ENCODE measurements around the gene XAGE2.
"Not testable (repeated sequence)": the region's sequence is repeated elsewhere in the genome, so short reads cannot be mapped to it uniquely, and the experiment has no call there.

Gene XAGE2, protein sequence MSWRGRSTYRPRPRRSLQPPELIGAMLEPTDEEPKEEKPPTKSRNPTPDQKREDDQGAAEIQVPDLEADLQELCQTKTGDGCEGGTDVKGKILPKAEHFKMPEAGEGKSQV

DNA sequence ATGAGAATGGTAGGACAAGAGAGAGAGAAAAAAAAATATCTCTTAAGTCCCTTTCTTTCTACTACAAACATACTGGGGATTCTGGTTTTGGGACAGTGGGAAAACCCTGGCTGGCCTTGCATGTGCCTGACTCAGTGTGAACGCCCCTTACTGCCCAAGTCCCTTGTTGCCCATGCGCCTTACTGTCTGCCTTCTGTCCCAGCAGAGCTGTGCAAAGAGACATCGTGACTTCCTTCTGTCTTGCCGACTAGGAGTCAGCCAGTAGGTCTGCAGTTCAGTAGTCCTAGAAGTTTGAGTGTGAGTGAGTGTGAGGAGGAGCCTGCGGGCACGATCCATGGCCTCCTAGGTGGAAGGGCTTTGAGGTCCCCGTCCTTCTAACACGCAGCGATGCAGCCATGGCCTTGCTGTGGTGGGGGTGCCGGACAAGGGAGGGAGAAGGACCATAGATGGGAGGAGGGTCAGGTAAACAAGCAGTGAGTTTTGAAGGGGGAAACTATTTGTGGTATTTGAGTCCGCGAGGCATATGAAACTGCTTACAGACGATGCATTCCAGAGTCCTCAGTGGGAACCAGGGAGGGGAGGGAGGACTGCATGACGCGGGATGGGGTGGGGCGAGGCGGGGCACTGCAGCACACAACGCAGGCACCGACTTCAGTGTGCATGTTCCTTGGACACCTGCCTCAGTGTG, at the start of gene XAGE2:
XAGE2 (plus strand) TSS at position 654 of the 688 bp plus-strand sequence. CDS start 994 bp downstream, outside the sequence.
- H3K36me3 Mint-ChIP-seq (ENCODE audit: insufficient read depth), result no peaks in the 10 kb centered on the region
- no peak within 1 kb of the TSS for H3K27ac Mint-ChIP-seq (ENCODE audit: low read depth)
- no peak within 1 kb of the TSS for H3K4me3 Mint-ChIP-seq
- H3K9me3 Mint-ChIP-seq, result no peaks in the 10 kb centered on the region
- no peaks in the 10 kb centered on the region for H3K4me1 Mint-ChIP-seq
- no peak for ATAC-seq (replicated peaks; ENCODE audit: extremely low read depth, poor library complexity, severe bottlenecking)
- no peak for DNase-seq (ENCODE audit: low spot score in 2 of 2)
- H3K27me3 Mint-ChIP-seq, result peaks cover 8% of the 10 kb centered on the region

DNA sequence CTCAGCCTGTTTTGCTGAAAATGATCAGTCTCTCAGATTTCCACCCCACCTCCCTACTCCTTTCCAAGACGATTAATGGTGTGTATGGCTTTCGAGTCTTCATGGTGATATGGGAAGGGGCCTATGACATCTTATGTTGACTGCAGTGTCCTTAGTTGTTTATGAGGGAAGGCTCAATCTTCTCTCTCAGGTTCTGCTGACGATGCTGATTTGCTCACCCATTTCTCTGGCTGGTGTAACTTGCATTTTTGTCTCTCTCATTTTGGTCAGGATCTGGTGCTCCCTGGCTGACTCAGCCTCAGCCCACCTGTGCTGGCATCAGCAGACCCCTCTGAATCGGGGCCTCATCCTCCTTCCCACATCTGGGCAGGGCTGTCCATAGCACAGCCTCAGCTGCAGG, 31.4 kb upstream of the XAGE2 start:
- Mint-ChIP-seq H3K27ac (ENCODE audit: low read depth) (no peak overlapping the region), H3K4me3 (no peak overlapping the region), H3K27me3 (peaks cover 47% of the 10 kb centered on the region)

DNA sequence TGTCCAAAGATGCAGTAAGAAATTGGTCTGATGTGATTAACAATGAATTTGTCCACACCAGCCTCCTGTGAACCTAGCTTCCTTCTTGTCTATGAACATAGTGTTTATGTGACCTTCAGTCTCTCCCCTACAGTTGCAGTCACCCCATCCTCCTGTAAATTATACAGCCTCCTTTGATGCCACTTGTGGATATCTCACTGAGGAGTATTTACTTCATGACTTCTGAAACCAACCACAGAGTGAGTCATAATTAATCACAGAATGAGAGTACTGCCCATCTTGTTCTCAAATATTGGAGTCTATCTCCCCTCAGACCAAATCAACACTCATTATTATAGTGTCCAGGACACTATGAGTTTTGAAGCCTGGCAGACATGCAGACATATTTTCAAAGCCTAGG, 27.3 kb upstream of the XAGE2 start:
- H3K36me3 Mint-ChIP-seq (ENCODE audit: insufficient read depth), result no peaks in the 10 kb centered on the region
- ATAC-seq (replicated peaks; ENCODE audit: extremely low read depth, poor library complexity, severe bottlenecking), result no peak
- no peak overlapping the region for H3K4me3 Mint-ChIP-seq

More for the DNA sequence above, 31.4 kb upstream of the XAGE2 start:
- H3K9me3 Mint-ChIP-seq, result no peaks in the 10 kb centered on the region
- H3K4me1 Mint-ChIP-seq, result no peaks in the 10 kb centered on the region
- H3K36me3 Mint-ChIP-seq (ENCODE audit: insufficient read depth), result no peaks in the 10 kb centered on the region
- DNase-seq (ENCODE audit: low spot score in 2 of 2) (no peak), ATAC-seq (replicated peaks; ENCODE audit: extremely low read depth, poor library complexity, severe bottlenecking) (no peak)

GRCh38 chrX:52343131-52343530, 25.7 kb upstream of the XAGE2 start:
- not testable (repeated sequence) for H3K36me3 Mint-ChIP-seq (ENCODE audit: insufficient read depth); H3K4me1 Mint-ChIP-seq; H3K27ac Mint-ChIP-seq (ENCODE audit: low read depth); DNase-seq (ENCODE audit: low spot score in 2 of 2); H3K9me3 Mint-ChIP-seq; ATAC-seq (replicated peaks; ENCODE audit: extremely low read depth, poor library complexity, severe bottlenecking); H3K4me3 Mint-ChIP-seq
- peaks cover 20% of the 10 kb centered on the region for H3K27me3 Mint-ChIP-seq

More for the DNA sequence above, 27.3 kb upstream of the XAGE2 start:
- no peaks in the 10 kb centered on the region for H3K9me3 Mint-ChIP-seq
- no peak overlapping the region for H3K27ac Mint-ChIP-seq (ENCODE audit: low read depth)
- H3K27me3 Mint-ChIP-seq, result peaks cover 33% of the 10 kb centered on the region
- H3K4me1 Mint-ChIP-seq, result no peaks in the 10 kb centered on the region
- DNase-seq (ENCODE audit: low spot score in 2 of 2), result no peak

DNA sequence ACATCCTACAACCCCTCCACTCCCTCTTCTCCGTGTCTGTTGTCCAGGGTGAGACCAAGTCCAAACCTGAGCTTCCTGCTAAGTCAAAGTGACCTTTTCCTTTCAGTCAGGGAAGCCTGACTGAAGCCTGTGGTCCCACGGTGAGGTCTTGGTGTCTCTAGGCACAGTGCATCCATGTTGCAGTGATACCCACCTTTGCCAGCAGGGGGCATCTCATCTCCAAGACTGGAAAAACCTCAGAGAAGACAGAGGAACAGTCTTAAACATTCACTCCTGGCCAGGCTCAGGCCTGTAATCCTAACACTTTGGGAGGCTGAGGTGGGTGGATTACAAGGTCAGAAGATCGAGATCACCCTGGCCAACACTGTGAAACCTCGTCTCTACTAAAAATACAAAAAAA, 23.4 kb upstream of the XAGE2 start:
- not testable (repeated sequence) for H3K27me3 Mint-ChIP-seq; H3K27ac Mint-ChIP-seq (ENCODE audit: low read depth); DNase-seq (ENCODE audit: low spot score in 2 of 2); H3K9me3 Mint-ChIP-seq; H3K4me1 Mint-ChIP-seq; H3K36me3 Mint-ChIP-seq (ENCODE audit: insufficient read depth); ATAC-seq (replicated peaks; ENCODE audit: extremely low read depth, poor library complexity, severe bottlenecking); H3K4me3 Mint-ChIP-seq

DNA sequence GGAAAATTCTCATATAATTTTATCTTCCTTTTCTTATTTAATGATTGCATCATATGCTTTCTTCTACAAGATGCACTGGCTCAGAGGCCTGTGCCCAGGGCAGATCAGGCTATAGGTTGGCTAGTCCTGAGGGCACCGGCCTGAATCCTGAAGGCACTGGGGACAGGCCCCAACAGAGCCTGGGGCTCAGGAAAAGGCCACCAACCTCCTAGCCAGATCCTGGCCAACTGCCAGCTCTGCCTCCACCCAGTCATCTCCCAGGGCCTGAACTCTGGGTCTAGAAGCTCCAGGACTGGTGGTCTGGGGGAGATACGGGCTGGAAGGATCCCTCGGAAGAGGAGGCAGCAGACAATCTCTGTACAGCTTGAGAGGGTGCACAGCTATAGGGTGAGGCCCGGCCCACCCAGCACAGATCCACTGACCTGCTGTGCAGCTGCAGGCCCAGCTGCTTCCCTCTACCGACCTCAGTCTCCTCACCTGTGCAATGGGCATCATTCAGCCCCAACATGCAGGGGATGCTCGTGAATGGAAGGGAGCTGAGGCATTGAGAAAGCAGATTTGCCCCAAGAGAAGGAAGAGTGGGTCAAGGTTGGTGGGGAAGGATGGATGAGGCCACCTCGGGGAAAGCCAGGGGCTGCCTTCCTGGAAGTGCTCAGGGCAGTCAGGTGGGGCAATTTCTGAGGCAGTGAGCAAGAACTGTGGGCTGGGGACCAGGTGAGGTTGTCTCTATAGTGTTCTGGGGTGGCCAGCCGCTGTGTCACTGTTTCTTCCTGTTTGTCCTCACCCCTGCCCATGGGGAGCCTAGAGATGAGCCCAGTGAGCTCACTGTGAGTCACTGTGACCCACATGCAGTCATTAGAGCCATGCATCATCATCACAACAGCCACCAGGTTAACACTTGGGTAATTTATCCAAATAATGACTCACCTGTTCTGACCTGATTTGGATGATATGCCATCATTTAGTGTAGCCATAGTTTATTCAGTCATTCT, 22.4 kb upstream of the XAGE2 start:
- H3K4me1 Mint-ChIP-seq, result no peaks in the 10 kb centered on the region
- no peaks in the 10 kb centered on the region for H3K36me3 Mint-ChIP-seq (ENCODE audit: insufficient read depth)
- no peak overlapping the region for H3K4me3 Mint-ChIP-seq
- no peak for ATAC-seq (replicated peaks; ENCODE audit: extremely low read depth, poor library complexity, severe bottlenecking)
- H3K9me3 Mint-ChIP-seq, result no peaks in the 10 kb centered on the region
- DNase-seq (ENCODE audit: low spot score in 2 of 2), result no peak
- H3K27ac Mint-ChIP-seq (ENCODE audit: low read depth), result no peak overlapping the region
- H3K27me3 Mint-ChIP-seq, result no peaks in the 10 kb centered on the region

DNA sequence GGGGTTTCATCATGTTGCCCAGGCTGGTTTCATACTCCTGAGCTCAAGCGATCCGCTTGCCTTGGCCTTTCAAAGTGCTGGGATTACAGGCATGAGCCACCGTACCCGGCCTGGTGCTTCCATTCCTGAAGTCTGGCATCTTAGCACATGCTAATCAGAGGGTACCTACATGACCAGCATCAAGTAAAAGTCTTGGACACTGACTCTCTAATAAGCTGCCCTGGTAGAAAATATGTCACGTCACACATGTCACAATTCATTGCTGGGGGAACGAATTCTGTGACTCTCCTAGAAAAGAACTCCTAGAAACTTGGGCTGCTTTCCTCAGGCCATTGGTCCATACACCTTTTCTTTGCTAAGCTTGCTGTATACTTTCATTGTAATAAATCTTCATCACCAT, 19.1 kb upstream of the XAGE2 start:
- no peak overlapping the region for H3K27ac Mint-ChIP-seq (ENCODE audit: low read depth)
- no peaks in the 10 kb centered on the region for H3K27me3 Mint-ChIP-seq
- no peaks in the 10 kb centered on the region for H3K36me3 Mint-ChIP-seq (ENCODE audit: insufficient read depth)
- H3K9me3 Mint-ChIP-seq, result no peaks in the 10 kb centered on the region
- H3K4me3 Mint-ChIP-seq, result no peak overlapping the region
- no peaks in the 10 kb centered on the region for H3K4me1 Mint-ChIP-seq
- ATAC-seq (replicated peaks; ENCODE audit: extremely low read depth, poor library complexity, severe bottlenecking) (no peak), DNase-seq (ENCODE audit: low spot score in 2 of 2) (no peak)

DNA sequence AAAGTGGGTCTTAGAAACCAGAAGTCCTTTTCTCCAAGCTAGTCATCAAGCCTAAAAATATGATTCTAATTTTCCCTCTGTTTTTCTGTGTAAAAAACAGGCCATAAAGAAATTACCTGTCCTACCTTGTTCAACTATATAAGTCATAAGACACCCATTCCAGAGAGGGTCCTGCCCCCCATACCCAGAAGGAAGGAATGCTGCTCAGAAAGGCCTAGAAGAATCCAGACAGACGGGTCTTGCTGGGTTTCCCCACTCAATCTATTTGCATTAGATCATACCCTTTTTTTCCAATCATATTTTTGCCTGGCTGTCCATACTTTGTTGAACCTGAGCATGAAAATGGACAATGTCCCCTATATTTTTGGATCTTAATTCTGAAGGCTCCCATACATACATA, 16.3 kb upstream of the XAGE2 start:
- ATAC-seq (replicated peaks; ENCODE audit: extremely low read depth, poor library complexity, severe bottlenecking) (no peak), DNase-seq (ENCODE audit: low spot score in 2 of 2) (no peak)
- no peaks in the 10 kb centered on the region for H3K9me3 Mint-ChIP-seq
- no peaks in the 10 kb centered on the region for H3K27me3 Mint-ChIP-seq
- H3K4me1 Mint-ChIP-seq, result no peaks in the 10 kb centered on the region
- no peak overlapping the region for H3K4me3 Mint-ChIP-seq
- peaks cover 3% of the 10 kb centered on the region for H3K36me3 Mint-ChIP-seq (ENCODE audit: insufficient read depth)
- H3K27ac Mint-ChIP-seq (ENCODE audit: low read depth), result no peak overlapping the region

DNA sequence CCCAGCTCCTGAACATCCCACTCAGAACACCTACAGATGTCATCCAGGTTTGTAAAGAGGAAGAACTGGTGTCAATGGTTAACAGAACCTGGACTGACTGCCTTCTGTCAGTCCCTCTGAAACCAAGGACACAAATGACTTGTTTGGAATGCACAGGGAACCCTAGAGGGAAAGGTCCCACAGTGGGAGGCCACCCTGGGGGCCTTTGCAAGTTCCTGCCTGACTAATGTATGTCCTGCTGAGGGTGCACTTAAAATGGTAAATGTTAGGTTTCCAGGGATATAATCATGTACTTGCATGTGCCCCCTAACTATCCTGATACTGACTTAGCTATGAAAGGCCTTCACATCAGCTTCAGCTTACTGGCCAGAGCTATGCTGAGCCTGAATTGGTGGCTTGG, 15.0 kb upstream of the XAGE2 start:
- ATAC-seq (replicated peaks; ENCODE audit: extremely low read depth, poor library complexity, severe bottlenecking) (no peak), DNase-seq (ENCODE audit: low spot score in 2 of 2) (no peak)
- Mint-ChIP-seq H3K27ac (ENCODE audit: low read depth) (no peak overlapping the region), H3K4me3 (no peak overlapping the region), H3K4me1 (no peaks in the 10 kb centered on the region), H3K27me3 (no peaks in the 10 kb centered on the region), H3K36me3 (ENCODE audit: insufficient read depth) (peaks cover 3% of the 10 kb centered on the region), H3K9me3 (no peaks in the 10 kb centered on the region)

DNA sequence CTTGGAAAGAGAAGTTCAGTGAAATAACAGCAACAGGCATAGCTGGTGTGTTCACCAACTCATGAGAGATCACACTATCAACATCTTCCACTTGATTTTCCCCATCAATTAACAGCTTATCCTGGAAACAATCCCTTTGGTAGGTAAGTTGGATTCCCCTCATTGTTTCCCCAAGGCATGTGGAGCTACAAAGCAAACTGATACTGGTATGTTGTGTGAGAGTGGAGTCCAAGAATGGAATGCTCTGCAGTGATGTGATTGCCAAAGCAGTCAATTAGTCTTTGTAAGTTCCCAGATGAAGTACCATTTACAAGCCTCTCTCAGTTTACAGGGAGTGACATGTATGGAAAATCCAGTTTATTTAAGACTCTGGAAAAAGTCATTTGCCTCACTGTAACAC, 13.7 kb upstream of the XAGE2 start:
- Mint-ChIP-seq H3K27me3 (no peaks in the 10 kb centered on the region), H3K36me3 (ENCODE audit: insufficient read depth) (peaks cover 3% of the 10 kb centered on the region)
- no peak for ATAC-seq (replicated peaks; ENCODE audit: extremely low read depth, poor library complexity, severe bottlenecking)

GRCh38 chrX:52359614-52360232, 9.1 kb upstream of the XAGE2 start:
- Mint-ChIP-seq H3K9me3 (no peaks in the 10 kb centered on the region), H3K36me3 (ENCODE audit: insufficient read depth) (peaks cover 3% of the 10 kb centered on the region), H3K27me3 (no peaks in the 10 kb centered on the region), H3K4me3 (no peak overlapping the region), H3K27ac (ENCODE audit: low read depth) (no peak overlapping the region), H3K4me1 (no peaks in the 10 kb centered on the region)
- no peak for ATAC-seq (replicated peaks; ENCODE audit: extremely low read depth, poor library complexity, severe bottlenecking)
- no peak for DNase-seq (ENCODE audit: low spot score in 2 of 2)

More for the DNA sequence above, 13.7 kb upstream of the XAGE2 start:
- Mint-ChIP-seq H3K4me1 (no peaks in the 10 kb centered on the region), H3K27ac (ENCODE audit: low read depth) (no peak overlapping the region), H3K9me3 (no peaks in the 10 kb centered on the region), H3K4me3 (no peak overlapping the region)
- DNase-seq (ENCODE audit: low spot score in 2 of 2), result no peak

- Mint-ChIP-seq H3K4me3 (no peak overlapping the region), H3K4me1 (no peaks in the 10 kb centered on the region), H3K27ac (ENCODE audit: low read depth) (no peak overlapping the region), H3K27me3 (no peaks in the 10 kb centered on the region), H3K36me3 (ENCODE audit: insufficient read depth) (no peaks in the 10 kb centered on the region), H3K9me3 (no peaks in the 10 kb centered on the region)
- DNase-seq (ENCODE audit: low spot score in 2 of 2), result no peak
- ATAC-seq (replicated peaks; ENCODE audit: extremely low read depth, poor library complexity, severe bottlenecking), result no peak
Measured at GRCh38 chrX:52361941-52362340, 6.9 kb upstream of the XAGE2 start.
